HG03280 (cell line): ENCODE results near the gene ARID3B.
"Not testable (repeated sequence)": the region's sequence is repeated elsewhere in the genome, so short reads cannot be mapped to it uniquely, and the experiment has no call there.

Source experiments
- ATAC-seq: cut with Tn5 transposase; IDR thresholded peaks from one replicate; pipeline ENCODE4 v1.9.1; 2021; ENCODE audit warnings: mild to moderate bottlenecking, moderate library complexity; ENCODE audit not compliant: unreplicated experiment

ARID3B gene

DNA sequence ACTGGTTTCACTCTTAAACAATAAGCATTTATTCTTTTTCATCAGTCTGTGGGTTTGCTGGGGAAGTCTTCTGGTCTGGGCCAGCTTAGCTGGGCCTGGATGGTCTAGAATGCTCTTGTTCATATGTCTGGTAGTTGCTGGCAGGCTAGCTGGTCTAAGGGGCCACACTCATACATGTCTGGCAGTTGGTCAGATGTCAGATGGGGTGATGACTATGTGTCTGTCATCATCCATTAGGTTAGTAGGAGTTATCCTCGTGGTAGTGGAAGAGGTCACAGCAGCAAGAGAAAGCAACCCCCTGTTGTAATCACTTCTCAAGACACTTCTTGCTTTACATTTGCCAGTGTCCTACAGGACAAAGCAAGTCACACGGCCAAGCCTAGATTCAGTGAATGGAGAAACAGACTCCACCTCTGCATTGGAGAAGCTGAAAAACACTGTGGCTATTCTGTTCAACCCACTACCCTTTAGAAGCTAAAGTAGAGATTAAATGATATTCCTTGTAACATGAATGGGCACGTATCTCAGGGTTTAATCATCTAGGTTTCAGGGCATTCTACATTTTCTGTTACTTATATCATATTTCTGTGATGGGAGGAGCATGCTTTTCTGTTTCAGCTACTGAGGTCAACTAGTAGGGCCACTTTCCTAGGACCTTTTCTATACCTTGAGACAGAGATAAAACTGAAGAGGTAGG lies 5.5 kb upstream of the ARID3B start:
- no peak for ATAC-seq

DNA sequence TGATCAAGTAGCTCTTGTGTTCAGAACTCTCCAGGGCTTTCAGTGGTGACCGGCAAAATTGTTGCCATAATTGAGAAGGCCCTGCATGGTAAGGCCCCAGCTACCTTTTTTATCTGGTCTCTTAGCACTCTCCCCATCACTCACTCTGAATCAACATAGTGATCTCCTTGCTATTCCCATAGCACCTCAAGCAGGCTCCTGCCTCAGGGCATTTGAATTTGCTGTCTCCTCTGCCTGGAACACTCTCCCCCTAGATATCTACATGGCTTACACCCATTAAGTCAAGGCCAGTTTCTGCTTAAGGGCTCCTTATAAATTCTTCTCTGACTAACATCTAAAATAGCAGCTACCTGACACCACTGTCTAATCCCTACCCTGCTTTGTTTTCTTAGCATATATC lies 3.3 kb upstream of the ARID3B start:
- ATAC-seq: no peak

DNA sequence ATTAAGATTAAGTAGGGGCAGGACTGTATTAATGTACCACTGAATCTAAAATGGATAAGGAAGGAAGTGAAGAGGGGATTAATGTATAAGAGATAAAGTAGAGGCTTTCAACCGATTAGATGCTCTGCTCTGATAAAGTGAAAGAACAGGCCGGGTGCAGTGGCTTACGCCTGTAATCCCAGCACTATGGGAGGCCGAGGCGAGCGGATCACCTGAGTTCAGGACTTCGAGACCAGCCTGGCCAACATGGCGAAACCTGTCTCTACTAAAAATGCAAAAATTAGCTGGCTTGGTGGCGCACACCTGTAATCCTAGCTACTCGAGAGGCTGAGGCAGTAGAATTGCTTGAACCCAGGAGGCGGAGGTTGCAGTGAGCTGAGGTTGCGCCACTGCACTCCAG lies 1.5 kb upstream of the ARID3B start:
- not testable (repeated sequence) for ATAC-seq

DNA sequence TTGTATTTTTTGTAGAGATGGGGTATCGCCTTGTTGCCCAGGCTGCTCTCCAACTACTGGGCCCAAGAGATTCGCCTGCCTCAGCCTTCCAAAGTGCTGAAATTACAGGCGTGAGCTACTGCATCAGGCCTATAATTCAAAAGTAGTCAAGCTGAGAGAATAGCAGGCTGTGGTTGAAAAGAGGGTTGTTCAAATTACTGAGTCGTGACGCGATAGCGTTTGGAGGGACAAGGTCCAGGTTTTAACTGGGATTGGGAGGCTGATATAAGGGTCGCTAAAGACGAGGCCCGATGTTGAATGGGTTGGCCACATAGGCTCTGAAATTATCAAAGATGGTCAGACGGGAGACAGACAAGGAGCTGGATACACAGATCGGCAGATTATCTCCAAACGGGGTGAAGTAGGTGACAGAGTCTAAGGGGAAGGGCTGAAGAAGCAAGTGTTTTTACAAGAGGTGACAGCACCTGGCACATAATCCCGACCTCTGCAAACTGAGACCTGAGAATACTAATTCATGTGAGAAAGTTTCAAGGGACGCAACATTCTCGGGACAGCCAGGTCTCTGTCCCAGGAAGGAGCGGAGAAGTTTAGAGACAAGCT lies 759 bp upstream of the ARID3B start:
- no peak for ATAC-seq

DNA sequence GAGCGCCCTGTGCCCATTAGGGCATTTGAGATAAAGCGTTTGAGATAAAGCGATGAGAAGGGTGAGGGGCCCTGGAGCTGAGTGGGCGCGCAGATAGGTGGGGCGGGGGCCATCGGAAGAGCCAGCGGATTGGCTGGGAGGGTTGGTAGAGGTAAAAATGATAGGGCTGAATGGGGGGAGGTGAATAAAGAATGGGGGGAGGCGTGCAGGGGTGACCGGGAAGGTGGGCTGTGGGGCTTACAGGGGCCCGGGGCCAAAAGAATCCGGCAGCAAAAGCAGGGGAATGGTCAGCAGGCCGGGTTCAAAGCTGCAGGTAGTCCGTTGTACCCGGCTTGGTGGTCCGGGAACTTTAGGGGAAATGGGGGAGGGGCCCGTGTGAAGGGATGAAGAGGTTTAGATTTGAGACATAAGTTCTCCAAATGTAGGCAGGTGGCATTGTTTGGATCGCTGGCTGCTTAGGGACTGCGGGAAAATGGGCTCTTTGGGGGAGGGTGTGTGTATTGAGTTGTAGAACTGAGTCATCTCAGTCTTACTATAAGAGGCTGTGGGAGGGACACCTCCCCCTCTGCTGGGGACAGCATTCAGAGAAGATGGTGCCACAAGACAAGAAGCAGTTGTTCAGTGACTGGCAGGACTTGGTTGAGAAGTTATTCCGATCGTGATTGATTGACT lies 610 bp downstream of the ARID3B start:
- peak; percentile 37 for ATAC-seq

DNA sequence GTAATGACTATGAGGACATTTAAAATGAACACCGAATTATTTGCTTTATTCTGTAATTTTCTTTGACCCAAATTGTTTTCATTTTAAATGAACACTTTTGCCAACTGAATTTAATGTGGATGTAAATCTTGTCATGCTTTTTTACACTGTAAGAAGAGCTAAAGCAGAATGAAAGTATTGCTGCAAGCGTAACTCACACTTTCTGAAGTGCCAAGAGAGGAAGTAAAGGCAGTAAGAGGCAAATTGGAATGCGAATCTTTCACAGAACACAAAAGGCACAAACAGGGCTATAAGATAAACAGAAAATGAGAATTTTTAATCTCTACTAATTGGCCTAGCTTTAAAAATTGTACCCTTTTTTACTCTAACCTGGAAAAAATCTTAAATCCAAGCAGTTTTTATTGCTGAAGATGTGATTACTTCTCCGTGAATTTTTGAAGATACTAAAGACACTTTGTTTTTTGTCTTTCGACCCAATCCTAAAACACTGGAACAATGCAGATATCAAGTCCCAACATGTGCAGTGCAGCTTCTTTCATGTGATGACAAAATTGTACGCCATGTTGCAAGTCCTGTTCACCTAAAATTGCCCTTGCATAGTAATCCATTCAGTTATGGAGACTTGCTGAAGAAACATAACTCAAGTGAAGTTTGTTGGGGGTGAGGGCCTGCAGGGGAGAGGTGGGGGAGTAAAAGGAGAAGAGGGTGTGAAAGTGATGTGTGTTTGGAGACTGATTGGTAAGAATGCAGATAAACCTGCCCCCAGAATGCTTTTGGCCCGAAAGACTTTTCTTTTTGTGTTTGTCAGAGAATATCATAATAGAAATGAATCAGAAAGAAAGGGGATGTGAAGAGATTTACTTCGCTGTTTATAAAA lies 1.4 kb downstream of the ARID3B start:
- no peak for ATAC-seq

DNA sequence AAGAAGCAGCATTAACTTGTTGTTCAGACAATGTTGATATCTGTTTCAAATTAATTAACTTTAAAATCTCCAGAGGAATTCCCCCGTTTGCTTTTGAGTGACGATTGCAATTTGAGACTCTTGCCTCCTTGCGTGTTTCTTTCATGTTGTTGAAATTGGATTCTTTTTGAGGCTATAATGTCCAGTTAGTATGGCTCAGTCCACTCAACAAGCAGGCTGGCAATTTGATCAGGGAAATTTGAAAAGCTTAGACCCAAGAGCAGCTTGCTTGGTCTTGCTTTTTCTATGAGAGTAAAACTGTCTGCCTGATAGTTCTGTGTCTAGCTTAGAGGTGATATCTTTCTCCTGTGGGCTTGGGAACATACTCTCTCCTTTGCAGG lies 2.0 kb downstream of the ARID3B start:
- ATAC-seq: no peak

DNA sequence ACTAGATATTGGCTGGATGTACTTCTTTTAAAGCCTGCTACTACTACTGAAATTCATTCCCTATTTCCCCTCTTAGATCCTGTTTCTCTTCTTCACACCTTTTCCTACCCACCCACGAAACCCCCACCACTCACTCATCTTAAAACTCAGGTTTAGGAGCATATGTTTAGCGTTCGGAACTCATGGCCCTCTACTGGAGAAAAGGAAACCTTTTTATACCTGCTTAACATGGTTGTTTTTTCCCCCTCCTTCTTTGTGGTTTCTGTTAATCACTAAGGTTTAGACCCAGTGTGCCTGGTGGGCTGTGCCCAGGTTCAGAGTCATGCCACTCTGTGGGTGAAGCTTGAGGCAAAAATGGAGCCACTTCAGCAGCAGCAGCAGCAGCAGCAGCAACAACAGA lies 2.6 kb downstream of the ARID3B start:
- no peak for ATAC-seq

DNA sequence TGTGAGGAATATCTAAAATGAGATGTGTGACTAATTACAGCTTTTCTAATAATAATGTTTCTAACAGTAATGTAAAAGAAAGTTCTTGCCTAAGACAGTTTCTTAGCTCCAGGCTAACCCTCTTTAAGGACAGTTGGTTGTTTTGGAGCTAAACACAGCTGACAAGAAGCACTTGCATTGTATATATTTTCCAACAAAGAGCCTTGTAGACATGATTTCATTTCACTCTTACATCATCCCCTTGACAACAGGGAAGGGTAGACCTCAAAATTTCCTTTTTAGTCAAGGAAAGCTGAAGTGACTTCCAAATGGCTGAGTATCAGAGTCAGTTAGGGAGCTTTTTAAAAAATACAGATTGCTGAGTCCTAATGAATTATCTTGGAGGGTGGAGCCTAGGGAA lies 4.1 kb downstream of the ARID3B start:
- no peak for ATAC-seq

DNA sequence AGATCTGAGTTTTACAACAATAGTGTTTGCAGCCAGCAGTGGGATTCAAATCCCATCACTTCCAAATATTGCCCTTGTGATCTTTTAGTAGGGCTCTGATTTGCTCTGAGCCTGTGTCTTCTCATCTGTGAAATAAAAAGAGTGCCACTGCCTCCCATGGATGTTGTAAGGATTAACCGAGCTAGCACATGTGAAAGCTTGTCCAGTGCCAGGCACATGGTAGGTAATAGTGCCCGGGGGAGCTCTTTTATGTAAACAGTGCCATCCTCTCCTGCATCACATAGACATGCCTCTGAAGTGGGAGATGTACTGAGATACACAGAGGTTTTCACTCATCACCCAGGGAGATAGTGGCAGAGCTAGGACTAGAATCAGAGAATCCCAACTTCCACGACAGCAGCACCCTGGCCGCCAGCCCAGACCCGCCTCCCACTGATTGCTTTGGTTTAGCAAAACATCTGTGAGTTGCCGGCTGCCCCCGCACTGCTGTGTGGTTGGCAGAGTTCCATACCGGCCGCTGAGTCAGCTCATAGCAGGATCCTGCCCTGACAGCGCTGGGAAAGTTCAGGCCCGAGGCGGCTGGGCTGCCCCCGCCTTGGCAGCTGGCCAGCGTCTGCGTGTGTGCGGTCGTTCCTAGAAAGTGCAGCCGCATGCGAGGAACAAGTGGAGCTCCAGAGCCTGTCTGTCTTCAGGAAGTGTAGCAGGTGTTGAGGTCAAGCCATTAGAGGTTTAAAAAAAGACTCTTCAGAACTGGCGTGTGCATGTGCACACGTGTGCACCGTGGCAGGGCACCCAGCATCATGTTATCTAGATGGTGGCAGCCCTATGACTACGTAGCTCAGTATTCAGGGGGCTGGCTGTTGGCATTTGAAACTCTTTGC lies 5.0 kb downstream of the ARID3B start:
- ATAC-seq: peak; percentile 49

DNA sequence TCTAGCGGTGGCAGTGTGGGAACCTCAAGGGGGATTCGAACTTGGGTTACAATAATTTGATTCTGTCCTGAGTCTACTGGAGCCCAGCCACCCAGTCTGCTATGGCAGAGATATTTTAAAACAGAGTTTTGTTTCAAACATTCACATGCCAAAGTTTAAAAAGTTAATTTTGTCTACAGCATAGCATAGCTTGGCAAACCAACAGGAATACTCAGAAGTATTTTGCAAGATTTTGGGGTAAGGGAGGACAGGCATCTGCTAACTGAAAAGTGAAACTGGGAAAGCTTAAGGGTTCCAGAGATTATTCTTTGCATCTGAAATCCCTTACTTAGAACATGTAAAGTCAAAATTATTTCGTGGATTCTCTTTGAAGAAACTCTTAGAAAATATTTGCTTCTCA lies 6.6 kb downstream of the ARID3B start:
- ATAC-seq: no peak

DNA sequence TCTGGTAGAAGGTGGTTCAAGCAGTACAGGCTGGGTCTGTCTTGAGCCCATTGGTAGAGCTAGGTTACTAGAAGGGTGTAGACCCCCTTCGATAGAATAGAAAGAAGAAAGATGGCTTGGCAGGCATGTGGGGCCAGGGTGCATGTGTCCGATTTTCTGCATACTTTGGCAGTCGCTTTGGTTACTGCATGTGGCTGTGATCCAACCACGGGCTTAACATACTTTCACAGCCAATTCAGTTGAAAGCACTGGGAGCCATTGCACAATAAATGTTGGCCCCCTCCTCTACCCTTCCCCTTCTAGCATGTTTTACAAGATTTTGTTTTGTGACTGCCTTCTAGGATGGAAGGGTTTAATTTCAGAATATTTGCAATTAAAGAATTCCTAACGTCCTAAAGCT lies 7.2 kb downstream of the ARID3B start:
- no peak for ATAC-seq

DNA sequence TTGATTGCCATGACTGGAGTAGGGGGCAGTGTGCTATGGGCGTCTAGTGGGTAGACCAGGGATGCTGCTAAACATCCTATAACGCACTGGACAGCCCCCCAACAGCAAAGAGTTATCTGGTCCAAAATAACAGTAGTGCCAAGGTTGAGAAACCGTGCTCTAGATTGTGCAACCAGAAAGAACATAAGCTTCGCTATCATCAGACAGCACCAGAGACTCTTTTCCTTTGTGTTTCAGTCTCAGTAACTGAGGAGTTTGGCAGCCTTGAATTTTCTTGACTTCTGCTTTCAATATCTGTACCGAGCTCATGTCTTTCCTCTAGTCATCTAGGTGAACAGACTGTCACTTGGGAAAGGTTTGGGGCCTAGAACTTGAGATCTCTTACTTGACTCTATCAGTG lies 8.8 kb downstream of the ARID3B start:
- ATAC-seq: no peak

DNA sequence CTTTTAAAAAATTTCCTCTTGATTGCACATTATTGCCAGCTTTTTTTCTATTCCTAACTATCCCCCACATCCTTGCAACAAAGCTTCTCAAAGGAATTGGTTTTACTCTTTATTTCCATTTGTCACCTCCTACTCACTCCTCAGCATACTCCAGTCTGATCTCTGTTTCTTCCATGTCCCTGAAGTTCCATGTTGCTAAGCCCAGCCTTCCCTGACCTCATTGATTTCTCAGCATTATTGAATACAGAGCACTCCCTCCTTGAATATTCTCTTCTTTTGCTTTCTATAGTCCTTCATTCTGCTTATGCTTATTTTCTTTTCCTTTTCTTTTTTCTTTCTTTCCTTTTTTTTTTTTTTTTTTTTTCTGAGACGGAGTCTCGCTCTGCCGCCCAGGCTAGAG lies 10.7 kb downstream of the ARID3B start:
- no peak for ATAC-seq

DNA sequence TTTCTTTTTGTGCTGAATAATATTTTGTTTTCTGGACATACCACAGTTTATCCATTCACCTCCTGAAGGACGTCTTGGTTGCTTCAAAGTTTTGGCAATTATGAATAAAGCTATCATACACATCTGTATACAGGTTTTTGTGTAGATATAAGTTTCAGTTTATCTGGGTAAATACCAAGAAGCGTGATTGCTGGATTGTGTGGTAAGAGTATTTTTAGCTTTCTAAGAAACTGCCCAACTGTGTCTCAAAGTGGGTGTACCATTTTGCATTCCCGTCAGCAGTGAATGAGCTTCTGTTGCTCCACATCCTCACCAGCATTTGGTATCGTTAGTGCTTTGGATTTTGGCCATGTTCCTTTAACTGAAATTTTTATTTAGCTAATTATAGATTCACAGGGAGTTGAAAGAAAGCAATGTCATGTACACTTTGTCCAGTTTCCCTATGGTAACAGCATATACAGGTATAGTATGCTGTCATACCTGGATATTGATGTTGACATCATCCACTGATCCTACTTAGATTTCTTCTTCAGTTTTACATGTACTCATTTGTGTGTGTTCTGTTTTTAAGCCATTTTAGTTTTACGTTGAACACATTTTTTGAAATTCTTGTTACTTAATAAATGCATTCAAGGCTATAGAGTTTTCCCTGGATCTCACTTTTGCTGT lies 11.9 kb downstream of the ARID3B start:
- no peak for ATAC-seq

DNA sequence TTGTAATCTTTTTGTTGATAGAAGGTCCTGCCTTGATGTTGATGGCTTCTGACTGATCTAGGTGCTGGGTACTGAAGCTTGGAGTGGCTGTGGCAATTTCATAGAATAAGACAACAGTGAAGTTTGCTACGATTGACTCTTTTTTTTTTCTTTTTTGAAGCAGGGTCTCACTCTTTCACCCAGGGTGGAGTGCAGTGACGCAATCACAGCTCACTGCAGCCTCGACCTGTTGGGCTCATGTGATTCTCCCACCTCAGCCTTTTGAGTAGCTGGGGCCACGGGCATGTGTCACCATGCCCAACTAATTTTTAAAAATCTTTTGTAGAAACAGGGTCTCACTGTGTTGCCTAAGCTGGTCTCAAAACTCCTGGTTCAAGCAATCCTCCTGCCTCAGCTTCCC lies 14.2 kb downstream of the ARID3B start:
- no peak for ATAC-seq

DNA sequence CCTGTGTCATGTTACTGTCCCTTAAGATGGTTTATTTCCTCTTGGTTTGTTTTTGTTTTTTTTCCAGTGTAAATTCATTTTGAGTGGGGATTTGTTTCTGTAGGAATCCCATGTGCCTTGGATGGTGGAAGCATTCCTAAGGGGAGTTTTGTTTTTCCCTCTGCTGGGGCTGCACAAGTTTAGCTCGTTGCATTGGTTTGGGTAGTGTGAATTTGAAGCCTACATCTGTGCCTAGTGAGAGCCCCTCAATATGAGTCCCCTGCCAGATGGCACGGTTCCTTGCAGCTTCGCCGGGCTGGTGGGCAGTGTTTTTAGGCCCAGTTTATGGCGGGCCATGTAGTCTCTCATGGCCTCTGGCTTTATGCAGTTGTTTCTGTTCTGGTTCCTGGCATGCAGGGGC lies 17.7 kb downstream of the ARID3B start:
- no peak for ATAC-seq

DNA sequence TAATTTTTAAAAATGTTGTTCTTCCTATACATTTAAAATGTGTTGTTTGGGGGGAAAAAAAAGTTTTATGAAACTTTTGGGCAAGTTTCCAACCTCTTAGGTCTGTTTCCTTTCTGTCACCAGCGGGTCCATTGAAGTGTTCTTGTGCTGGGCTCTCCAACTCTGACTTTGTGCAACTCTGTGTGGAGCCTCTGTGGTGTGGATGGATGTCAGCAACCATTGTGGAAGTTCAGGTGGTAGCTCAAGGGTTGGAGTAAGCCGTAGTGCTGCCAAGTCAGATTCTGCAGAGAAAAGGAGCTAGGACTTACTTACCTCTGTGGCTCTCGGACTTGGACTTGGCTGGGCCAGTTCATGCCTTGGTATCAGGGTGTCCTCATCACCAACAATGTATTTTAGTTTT lies 22.4 kb downstream of the ARID3B start:
- ATAC-seq: no peak

DNA sequence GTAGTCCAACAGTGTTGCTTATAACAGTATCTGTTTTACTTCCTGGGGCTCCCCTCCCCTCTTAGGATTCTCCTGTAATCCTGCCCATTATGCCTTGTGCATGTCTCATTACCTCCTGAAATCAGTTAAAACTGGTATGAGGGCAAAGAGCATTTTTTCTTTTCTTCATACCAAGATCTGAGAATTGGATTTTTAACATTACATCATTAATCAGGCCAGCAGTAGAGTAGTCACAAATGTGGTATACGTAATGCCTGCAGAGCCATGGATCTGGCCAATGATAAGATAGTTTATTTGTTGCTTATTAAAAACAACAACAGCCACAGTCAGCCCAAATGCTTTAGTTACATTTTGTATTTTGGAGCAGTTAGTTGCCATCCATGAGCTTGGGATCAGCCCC lies 23.2 kb downstream of the ARID3B start:
- no peak for ATAC-seq
